HEK293T (cell line): ENCODE results near the gene EEF1A1.
"Not testable (repeated sequence)": the region's sequence is repeated elsewhere in the genome, so short reads cannot be mapped to it uniquely, and the experiment has no call there.

Source experiments
- CTCF ChIA-PET: fragments of 350-600 bp; formaldehyde crosslinking; extraction: SDS; loops from one replicate; lab custom pipeline; 2021; ENCODE audit warnings: antibody characterized with exemption, inconsistent platforms; lab: Yijun Ruan, JAX
- POLR2A ChIA-PET: fragments of 350-600 bp; formaldehyde crosslinking; extraction: SDS; loops from one replicate; lab custom pipeline; 2020; ENCODE audit warnings: antibody characterized with exemption, inconsistent platforms; lab: Yijun Ruan, JAX
- DNase-seq: peaks from one replicate; pipeline ENCODE4 v3.0.0; 2012; ENCODE audit warnings: mixed read lengths; ENCODE audit errors: extremely low spot score
- ARNT ChIP-seq: fragments of 450-650 bp; IDR thresholded peaks from 2 replicates; pipeline ENCODE4 v1.6.1; 2017; ENCODE audit warnings: mild to moderate bottlenecking
- BHLHE40 ChIP-seq: fragments of 450-650 bp; IDR thresholded peaks from 2 replicates; pipeline ENCODE4 v1.6.1; 2016; ENCODE audit warnings: mild to moderate bottlenecking, moderate library complexity, borderline replicate concordance
- CTBP1 ChIP-seq: fragments of 450-650 bp; IDR thresholded peaks from 2 replicates; pipeline ENCODE4 v1.6.1; 2016; ENCODE audit warnings: borderline replicate concordance
- ELF4 ChIP-seq: fragments of 450-650 bp; IDR thresholded peaks from 2 replicates; pipeline ENCODE4 v1.6.1; 2017; ENCODE audit warnings: antibody characterized with exemption
- FOXA1 ChIP-seq: fragments of 450-650 bp; IDR thresholded peaks from 2 replicates; pipeline ENCODE4 v1.6.1; 2016; ENCODE audit warnings: mild to moderate bottlenecking
- FOXK2 ChIP-seq: fragments of 450-650 bp; IDR thresholded peaks from 2 replicates; pipeline ENCODE4 v1.6.1; 2016; ENCODE audit warnings: mild to moderate bottlenecking
- FOXM1 ChIP-seq: fragments of 450-650 bp; IDR thresholded peaks from 2 replicates; pipeline ENCODE4 v1.6.1; 2017; ENCODE audit warnings: mild to moderate bottlenecking, borderline replicate concordance
- HDGF ChIP-seq: fragments of 450-650 bp; IDR thresholded peaks from 2 replicates; pipeline ENCODE4 v1.6.1; 2017; ENCODE audit warnings: antibody characterized with exemption, borderline replicate concordance
- L3MBTL2 ChIP-seq: fragments of 450-650 bp; conservative IDR thresholded peaks from 2 replicates; pipeline ENCODE4 v1.6.1; 2016; ENCODE audit warnings: mild to moderate bottlenecking
- LEF1 ChIP-seq: fragments of 450-650 bp; IDR thresholded peaks from 2 replicates; pipeline ENCODE4 v1.6.1; 2017; ENCODE audit warnings: mild to moderate bottlenecking, borderline replicate concordance
- NFRKB ChIP-seq: fragments of 450-650 bp; IDR thresholded peaks from 2 replicates; pipeline ENCODE4 v1.6.1; 2016; ENCODE audit warnings: mild to moderate bottlenecking, moderate library complexity
- SP1 ChIP-seq: fragments of 450-650 bp; IDR thresholded peaks from 2 replicates; pipeline ENCODE4 v1.6.1; 2017
- SUZ12 ChIP-seq: fragments of 450-650 bp; IDR thresholded peaks from 2 replicates; pipeline ENCODE4 v1.6.1; 2016; ENCODE audit warnings: mild to moderate bottlenecking
- TARDBP ChIP-seq: fragments of 450-650 bp; IDR thresholded peaks from 2 replicates; pipeline ENCODE4 v1.6.1; 2016
- ZNF384 ChIP-seq: fragments of 450-650 bp; IDR thresholded peaks from 2 replicates; pipeline ENCODE4 v1.6.1; 2016
- TF ChIP-seq, protein P1 (sequence below): fragments of 450-650 bp; IDR thresholded peaks from 2 replicates; pipeline ENCODE4 v1.6.1; 2016

Gene EEF1A1

DNA sequence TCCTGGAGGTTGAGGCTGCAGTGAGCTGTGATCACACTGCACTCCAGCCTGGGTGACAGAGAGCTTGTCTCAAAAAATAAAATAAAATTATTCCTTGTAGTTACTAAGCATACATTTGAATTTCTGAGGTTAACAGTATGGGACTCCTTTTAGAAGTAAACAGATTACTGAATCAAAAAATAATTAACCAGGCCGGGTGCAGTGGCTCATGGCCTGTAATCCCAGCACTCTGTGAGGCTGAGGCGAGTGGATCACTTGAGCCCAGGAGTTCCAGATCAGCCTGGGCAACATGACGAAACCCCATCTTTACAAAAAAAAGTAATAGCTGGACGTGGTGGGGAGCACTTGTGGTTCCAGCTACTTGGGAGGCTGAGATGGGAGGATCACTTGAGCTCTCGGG lies 22.1 kb upstream of the EEF1A1 start:
- no peak for DNase-seq
- CTCF ChIA-PET, result interaction anchor here (1.0 kb wide), 2 partner anchors 14 to 15 kb away, joined by 3 read pairs; no protein-coding TSS in a partner anchor
- POLR2A ChIA-PET, result interaction anchor here (1.0 to 1.6 kb wide), 3 partner anchors 21 to 23 kb away, joined by 3 to 4 read pairs (median 3); partner anchors contain the start of gene EEF1A1
- TF ChIP-seq ELF4 (no peak), ARNT (no peak), FOXA1 (no peak), BHLHE40 (no peak), LEF1 (no peak), ZNF384 (no peak), CTBP1 (no peak), FOXM1 (no peak), L3MBTL2 (no peak)

DNA sequence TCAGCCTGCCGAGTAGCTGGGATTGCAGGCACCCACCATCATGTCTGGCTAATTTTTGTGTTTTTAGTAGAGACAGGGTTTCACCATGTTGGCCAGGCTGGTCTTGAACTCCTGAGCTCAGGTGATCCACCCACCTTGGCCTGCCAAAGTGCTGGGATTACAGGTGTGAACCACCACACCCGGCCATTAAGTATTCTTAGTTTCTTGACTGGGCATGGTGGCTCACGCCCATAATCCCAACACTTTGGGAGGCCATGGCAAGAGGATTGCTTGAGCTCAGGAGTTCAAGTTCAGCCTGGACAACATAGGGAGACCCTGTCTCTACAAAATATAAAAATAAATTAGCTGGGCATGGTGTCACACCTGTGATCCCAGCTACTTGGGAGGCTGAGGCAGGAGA lies 21.6 kb upstream of the EEF1A1 start:
- POLR2A ChIA-PET, result interaction anchor here (1.0 to 1.6 kb wide), 3 partner anchors 20 to 22 kb away, joined by 3 to 4 read pairs (median 3); partner anchors contain the start of gene EEF1A1

DNA sequence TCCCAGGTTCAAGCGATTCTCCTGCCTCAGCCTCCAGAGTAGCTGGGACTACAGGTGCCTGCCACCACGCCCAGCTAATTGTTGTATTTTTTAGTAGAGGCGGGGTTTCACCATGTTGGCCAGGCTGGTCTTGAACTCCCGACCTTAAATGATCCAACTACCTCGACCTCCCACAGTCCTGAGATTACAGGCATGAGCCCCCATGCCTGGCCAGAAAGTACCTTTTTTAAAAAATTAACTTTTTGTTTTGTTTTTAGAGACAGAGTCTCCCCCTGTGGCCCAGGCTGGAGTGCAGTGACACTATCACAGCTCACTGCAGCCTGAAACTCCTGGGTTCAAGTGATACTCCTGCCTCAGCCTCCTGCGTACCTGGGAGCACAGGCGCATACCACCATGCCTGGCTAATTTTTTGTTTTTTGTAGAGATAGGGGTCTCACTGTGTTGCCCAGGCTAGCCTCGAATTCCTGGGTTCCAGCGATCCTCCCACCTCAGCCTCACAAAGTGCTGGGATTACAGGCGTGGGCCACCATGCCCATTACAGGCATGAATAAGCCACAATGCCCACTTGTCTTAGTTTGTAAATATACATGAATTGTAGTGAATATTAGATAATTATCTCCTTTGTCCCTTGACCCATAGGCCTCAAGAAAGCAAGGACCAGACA lies 17.4 kb upstream of the EEF1A1 start:
- CTCF ChIA-PET, result interaction anchor here (0.7 kb wide), 1 partner anchor 10 kb away, joined by 4 read pairs; no protein-coding TSS in a partner anchor
- no peak for TF ChIP-seq FOXK2
- no peak for TF ChIP-seq SUZ12
- TF ChIP-seq TARDBP, result no peak
- DNase-seq, result no peak
- POLR2A ChIA-PET, result interaction anchor here (0.9 to 2.7 kb wide), 3 partner anchors 10 to 77 kb away, joined by 3 to 17 read pairs (median 3); partner anchors contain the start of genes EEF1A1 and MTO1

More for the DNA sequence above, 21.6 kb upstream of the EEF1A1 start:
- DNase-seq, result not testable (repeated sequence)
- CTCF ChIA-PET, result interaction anchor here (0.8 to 1.0 kb wide), 2 partner anchors 14 to 18 kb away, joined by 3 to 4 read pairs; no protein-coding TSS in a partner anchor

DNA sequence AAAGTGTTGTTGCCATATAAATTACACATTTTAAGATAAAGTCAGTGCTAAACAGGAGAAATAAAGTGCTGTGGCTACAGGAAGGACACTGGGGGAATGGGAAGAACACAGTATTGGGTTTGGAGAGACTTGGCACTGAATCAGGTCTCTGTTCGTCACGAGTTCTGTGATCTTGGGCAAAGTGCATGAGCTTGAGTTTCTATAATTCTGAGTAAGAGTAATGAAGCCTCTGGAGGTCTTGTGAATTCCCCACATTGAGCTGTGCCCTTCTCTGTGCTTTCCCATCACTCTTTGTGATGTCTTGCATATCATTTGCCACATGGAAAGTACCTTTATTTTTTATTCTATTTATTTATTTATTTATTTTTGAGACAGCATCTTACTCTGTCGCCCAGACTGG lies 16.8 kb upstream of the EEF1A1 start:
- TF ChIP-seq TARDBP (no peak), FOXK2 (no peak), FOXM1 (no peak), HDGF (no peak), ZNF384 (no peak), NFRKB (no peak), LEF1 (no peak)
- TF ChIP-seq, protein P1, sequence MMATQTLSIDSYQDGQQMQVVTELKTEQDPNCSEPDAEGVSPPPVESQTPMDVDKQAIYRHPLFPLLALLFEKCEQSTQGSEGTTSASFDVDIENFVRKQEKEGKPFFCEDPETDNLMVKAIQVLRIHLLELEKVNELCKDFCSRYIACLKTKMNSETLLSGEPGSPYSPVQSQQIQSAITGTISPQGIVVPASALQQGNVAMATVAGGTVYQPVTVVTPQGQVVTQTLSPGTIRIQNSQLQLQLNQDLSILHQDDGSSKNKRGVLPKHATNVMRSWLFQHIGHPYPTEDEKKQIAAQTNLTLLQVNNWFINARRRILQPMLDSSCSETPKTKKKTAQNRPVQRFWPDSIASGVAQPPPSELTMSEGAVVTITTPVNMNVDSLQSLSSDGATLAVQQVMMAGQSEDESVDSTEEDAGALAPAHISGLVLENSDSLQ, result no peak
- CTCF ChIA-PET, result interaction anchor here (0.7 kb wide), 1 partner anchor 11 kb away, joined by 4 read pairs; no protein-coding TSS in a partner anchor

DNA sequence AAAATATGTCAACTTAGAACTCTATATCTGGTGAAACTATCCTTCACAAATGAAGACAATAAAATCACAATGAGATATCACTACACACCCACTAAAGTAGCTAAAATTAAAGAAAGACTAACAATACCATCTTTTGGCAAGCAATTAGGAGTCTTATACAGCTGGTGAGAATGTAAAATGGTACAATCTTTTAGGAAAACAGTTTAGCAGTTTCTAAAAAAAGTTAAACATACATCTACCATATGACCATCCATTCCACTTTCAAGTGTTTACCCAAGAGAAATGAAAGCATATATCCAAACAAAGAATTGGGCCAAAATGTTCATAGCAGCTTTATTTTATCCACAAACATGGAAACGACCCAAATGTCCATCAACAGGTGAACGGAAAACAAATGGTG lies 13.8 kb upstream of the EEF1A1 start:
- ChIA-PET CTCF (no interaction called here), POLR2A (no interaction called here)
- no peak for TF ChIP-seq NFRKB
- no peak for TF ChIP-seq HDGF
- TF ChIP-seq TARDBP, result no peak
- TF ChIP-seq FOXK2, result no peak
- TF ChIP-seq ARNT, result no peak
- TF ChIP-seq FOXA1, result no peak
- TF ChIP-seq SP1, result no peak
- no peak for TF ChIP-seq FOXM1
- no peak for TF ChIP-seq LEF1
- no peak for TF ChIP-seq ZNF384
- TF ChIP-seq, protein P1, result no peak
- TF ChIP-seq ELF4, result no peak
- TF ChIP-seq SUZ12, result no peak
- TF ChIP-seq BHLHE40, result no peak
- no peak for TF ChIP-seq CTBP1
- TF ChIP-seq L3MBTL2, result no peak
- no peak for DNase-seq

More for the DNA sequence above, 16.8 kb upstream of the EEF1A1 start:
- DNase-seq, result no peak
- POLR2A ChIA-PET, result interaction anchor here (0.9 to 2.7 kb wide), 3 partner anchors 11 to 76 kb away, joined by 3 to 17 read pairs (median 3); partner anchors contain the start of genes EEF1A1 and MTO1

DNA sequence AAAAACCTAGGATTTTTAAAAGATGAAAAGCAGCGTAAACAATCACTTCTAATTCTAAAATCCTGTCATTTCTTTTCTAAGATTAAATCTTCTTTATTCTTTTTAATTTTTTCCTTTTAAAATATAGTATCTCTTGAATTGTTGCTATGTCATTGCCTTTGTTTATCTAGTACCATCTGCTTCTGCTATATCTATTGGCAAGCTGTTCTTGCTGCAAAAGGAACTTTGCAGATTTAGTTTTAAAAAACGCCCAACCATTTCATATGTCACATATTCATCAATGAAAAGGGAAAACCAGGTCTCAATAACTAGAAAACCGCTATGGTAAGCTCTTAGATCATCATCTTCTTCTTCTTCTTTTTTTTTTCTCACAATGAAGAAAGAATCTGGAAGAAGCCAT lies 11.5 kb upstream of the EEF1A1 start:
- no peak for DNase-seq
- CTCF ChIA-PET, result no interaction called here
- no peak for TF ChIP-seq ARNT
- TF ChIP-seq CTBP1, result no peak
- no peak for TF ChIP-seq TARDBP
- TF ChIP-seq SUZ12, result no peak
- TF ChIP-seq SP1, result no peak
- POLR2A ChIA-PET, result interaction anchor here (1.8 kb wide), 1 partner anchor 9 kb away, joined by 4 read pairs; no protein-coding TSS in a partner anchor

DNA sequence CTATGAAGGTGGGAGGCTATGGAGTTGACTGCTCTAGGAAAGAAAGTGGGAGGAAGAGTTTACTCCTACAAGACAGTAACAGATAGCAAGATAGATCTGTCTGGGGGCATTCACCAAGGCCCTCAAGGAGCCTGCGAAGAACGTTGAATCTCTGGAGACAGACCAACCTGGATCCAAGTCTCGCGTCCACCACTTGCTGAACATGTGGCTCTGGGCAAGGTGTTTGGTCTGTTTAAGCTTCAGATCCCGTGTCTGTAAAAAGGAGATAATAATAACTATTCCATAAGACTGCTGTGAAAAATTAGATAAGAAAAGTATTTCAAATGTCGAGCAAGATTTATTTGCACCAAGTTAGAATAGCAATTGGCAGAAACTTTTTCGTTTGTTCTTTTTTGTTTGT lies 8.1 kb upstream of the EEF1A1 start:
- POLR2A ChIA-PET, result interaction anchor here (3.1 kb wide), 1 partner anchor 8 kb away, joined by 14 read pairs; the partner anchor contains the start of gene EEF1A1
- DNase-seq, result no peak
- TF ChIP-seq BHLHE40, result no peak
- no peak for TF ChIP-seq HDGF
- no peak for TF ChIP-seq FOXA1
- TF ChIP-seq ARNT, result no peak
- TF ChIP-seq FOXK2, result no peak
- no peak for TF ChIP-seq LEF1
- TF ChIP-seq L3MBTL2, result no peak
- TF ChIP-seq NFRKB, result no peak
- TF ChIP-seq CTBP1, result no peak
- no peak for TF ChIP-seq TARDBP
- TF ChIP-seq ZNF384, result no peak
- no peak for TF ChIP-seq SUZ12
- TF ChIP-seq FOXM1, result no peak
- TF ChIP-seq ELF4, result no peak
- TF ChIP-seq SP1, result no peak
- TF ChIP-seq, protein P1, result no peak
- CTCF ChIA-PET, result no interaction called here
